Activated CD8-positive, alpha-beta memory T cell treated with anti-CD3 and anti-CD28 coated beads for 1 hour (primary cell): Measurements from ENCODE around the gene RB1.

Source experiments
- DNase-seq, 2 donors: peaks; one replicate each; pipeline ENCODE4 v3.0.0-alpha.2; 2020; ENCODE audit warnings: low read depth in 1 of 2; ENCODE audit errors: extremely low read depth in 1 of 2

Gene RB1

DNA sequence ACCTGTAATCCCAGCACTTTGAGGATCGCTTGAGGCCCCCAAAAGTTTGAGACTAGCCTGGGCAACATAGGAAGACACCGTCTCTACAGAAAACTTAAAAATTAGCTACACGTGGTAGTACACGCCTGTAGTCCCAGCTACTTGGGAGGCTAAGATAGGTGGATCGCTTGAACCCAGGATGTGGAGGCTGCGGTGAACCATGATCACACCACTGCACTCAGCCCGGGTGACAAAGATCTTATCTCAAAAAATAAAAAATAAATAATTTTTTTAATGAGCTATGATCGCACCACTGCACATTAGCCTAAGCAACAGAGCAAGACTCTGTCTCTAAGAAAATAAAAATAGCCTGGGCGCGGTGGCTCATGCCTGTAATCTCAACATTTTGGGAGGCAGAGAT, 222.7 kb downstream of the RB1 start:
- no peak for DNase-seq

DNA sequence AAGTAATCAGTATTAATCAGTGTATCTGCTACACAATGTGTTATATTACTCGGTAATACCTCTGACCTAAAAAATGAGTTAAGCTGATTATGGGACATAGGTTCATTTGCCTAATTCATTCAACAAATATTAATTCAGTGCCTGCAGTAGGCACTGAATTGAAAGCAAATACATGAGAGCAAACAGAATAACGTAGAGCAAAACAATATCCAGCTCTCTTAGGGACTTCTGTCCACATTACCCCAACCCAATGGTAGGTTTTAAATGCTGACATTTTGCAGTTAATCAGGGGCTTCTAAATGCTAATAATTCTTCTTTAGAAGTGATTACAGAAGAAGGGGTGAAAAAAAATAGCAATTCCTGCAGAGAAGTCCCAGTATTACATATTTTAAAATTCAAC, 224.4 kb downstream of the RB1 start:
- no peak for DNase-seq

DNA sequence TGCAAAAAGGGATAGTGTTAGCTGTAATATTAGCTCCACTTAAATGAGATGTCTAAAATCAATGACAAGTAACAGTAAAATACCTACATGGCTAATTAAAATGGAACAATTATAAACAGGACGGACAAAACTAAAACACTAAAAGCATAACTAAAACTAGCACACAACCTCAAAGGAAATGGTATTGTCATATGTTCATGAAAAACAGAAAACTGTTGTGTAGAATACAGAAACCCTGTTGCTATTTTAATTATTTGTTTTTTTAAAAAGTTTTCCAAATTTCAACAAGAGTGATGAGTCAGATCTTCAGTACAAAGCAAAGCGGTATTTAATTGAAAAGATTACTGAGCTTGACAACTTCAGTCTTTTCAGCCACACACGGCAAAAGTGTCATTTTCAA, 225.2 kb downstream of the RB1 start:
- no peak for DNase-seq

DNA sequence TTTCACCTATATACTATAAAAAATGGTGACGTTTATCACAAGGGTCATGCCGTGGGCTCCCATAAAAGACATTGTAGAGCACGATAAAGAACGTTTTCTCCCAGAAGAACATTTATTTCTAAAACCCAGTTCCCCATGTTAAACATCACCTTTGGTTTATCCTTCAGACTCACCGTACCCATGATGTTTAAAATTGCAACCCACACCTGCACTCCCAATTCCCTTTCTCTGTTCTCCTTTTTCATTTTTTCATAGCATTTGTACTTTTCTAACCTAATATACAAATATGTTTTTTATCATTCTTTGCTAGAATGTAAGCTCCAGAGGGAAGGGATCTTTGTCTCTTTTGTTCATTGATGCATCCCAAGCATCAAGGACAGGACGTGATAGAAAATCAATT, 227.3 kb downstream of the RB1 start:
- no peak for DNase-seq
